HepG2 (cell line): ENCODE measurements around the gene PDK3. TPM values are rescaled to one million over a fixed set of nuclear protein-coding genes. Genes with fewer than 3 reads are reported as not detected.

ENCODE experiments used
- ATAC-seq: fragments of 200-7000 bp; cut with Tn5 transposase; 3 replicates; pipeline ENCODE4 v1.9.1; 2020; ENCODE audit warnings: mild to moderate bottlenecking, moderate library complexity
- BruUV-seq: library from RNA; stranded (reverse); fragments of 400-500 nt; replicated peaks from 2 replicates; lab custom pipeline; 2021; lab: Mats Ljungman, UMichigan
- CTCF ChIA-PET: fragments of 300-600 bp; formaldehyde crosslinking; extraction: SDS; loops from one replicate; lab custom pipeline; 2021; ENCODE audit warnings: low total read pairs, inconsistent platforms, low intra/inter-chr PET ratio; lab: Yijun Ruan, JAX
- POLR2A ChIA-PET: fragments of 350-600 bp; sonication (Branson Sonifier 250); formaldehyde crosslinking; loops from one replicate; lab custom pipeline; 2020; ENCODE audit warnings: antibody characterized with exemption, inconsistent platforms; lab: Yijun Ruan, JAX
- DNase-seq: peaks from one replicate; pipeline ENCODE4 v3.0.0-alpha.2; 2015; ENCODE audit warnings: low spot score
- FAIRE-seq: peaks from 3 replicates; lab custom pipeline; 2011; peaks lifted over from hg19 to GRCh38; lab: Jason Lieb, UNC
- H2AFZ ChIP-seq: one replicate; pipeline ENCODE4 v1.6.1; 2011; ENCODE audit warnings: low read length, inconsistent platforms
- H3K27ac ChIP-seq: fragments of 300-600 bp; 3 replicates; pipeline ENCODE4 v1.8.0; 2011; ENCODE audit warnings: mixed run types, mild to moderate bottlenecking, mixed read lengths, low read length, inconsistent platforms; ENCODE audit not compliant: insufficient read depth; ENCODE audit errors: extremely low read length
- H3K27me3 ChIP-seq, 2 experiments: fragments of 200-600 bp in 1 of 2; 2 replicates in 1 of 2; 3 replicates in 1 of 2; pipeline versions ENCODE4 v1.6.0 to v1.8.0; 2011; ENCODE audit warnings: low read length in 2 of 2, mild to moderate bottlenecking in 2 of 2, moderate library complexity in 2 of 2, inconsistent platforms in 1 of 2; ENCODE audit not compliant: insufficient read depth in 2 of 2, control insufficient read depth in 1 of 2
- H3K36me3 ChIP-seq, 2 experiments: fragments of 200-600 bp in 1 of 2; replicated peaks in 1 of 2; 2 replicates in 1 of 2; 3 replicates in 1 of 2; pipeline versions ENCODE4 v1.5.1 to v1.8.0; 2011; ENCODE audit warnings: low read length in 2 of 2, inconsistent platforms in 1 of 2; ENCODE audit not compliant: insufficient read depth in 2 of 2, control insufficient read depth in 1 of 2
- H3K4me1 ChIP-seq: 2 replicates; pipeline ENCODE4 v1.5.1; 2012; ENCODE audit warnings: low read length, inconsistent platforms; ENCODE audit not compliant: insufficient read depth
- H3K4me2 ChIP-seq: 2 replicates; pipeline ENCODE4 v1.6.0; 2011; ENCODE audit warnings: low read depth, low read length, inconsistent platforms
- H3K4me3 ChIP-seq, 3 experiments: fragments of 200-600 bp in 1 of 3; sonication (generic), shearing (Covaris generic) in 1 of 3; replicated peaks in 1 of 3; 2 replicates each; pipeline ENCODE4 v1.5.1; 2011 to 2016; ENCODE audit warnings: low read length in 3 of 3, inconsistent platforms in 2 of 3, low read depth in 2 of 3, mild to moderate bottlenecking in 2 of 3, control low read depth in 1 of 3, mixed read lengths in 1 of 3; ENCODE audit not compliant: insufficient read depth in 1 of 3
- H3K79me2 ChIP-seq: one replicate; pipeline ENCODE4 v1.6.1; 2011; ENCODE audit warnings: low read length, inconsistent platforms; ENCODE audit not compliant: insufficient read depth
- H3K9ac ChIP-seq: 2 replicates; pipeline ENCODE4 v1.6.0; 2011; ENCODE audit warnings: mild to moderate bottlenecking, low read depth, low read length, inconsistent platforms; ENCODE audit not compliant: insufficient read depth
- H3K9me3 ChIP-seq: 2 replicates; pipeline ENCODE4 v1.5.1; 2012; ENCODE audit warnings: mild to moderate bottlenecking, low read length
- H4K20me1 ChIP-seq: 2 replicates; pipeline ENCODE4 v1.6.0; 2011; ENCODE audit warnings: inconsistent platforms, mild to moderate bottlenecking, low read length, moderate library complexity; ENCODE audit not compliant: insufficient read depth
- CBX2 ChIP-seq, 2 experiments: fragments of 200-600 bp in 1 of 2; sonication (generic); formaldehyde crosslinking in 1 of 2; IDR thresholded peaks; 2 replicates each; pipeline versions ENCODE4 v1.7.0 to v1.8.1; 2018 to 2022; ENCODE audit warnings: low read depth in 2 of 2, low read length in 1 of 2, mild to moderate bottlenecking in 1 of 2, missing genetic modification reagents in 1 of 2
- FOXM1 ChIP-seq: sonication (generic); formaldehyde crosslinking; IDR thresholded peaks from 2 replicates; pipeline ENCODE4 v1.5.0; 2020; ENCODE audit warnings: missing genetic modification reagents
- HDAC1 ChIP-seq: sonication (generic); formaldehyde crosslinking; IDR thresholded peaks from 2 replicates; pipeline ENCODE4 v1.5.1; 2020; ENCODE audit warnings: mild to moderate bottlenecking, missing genetic modification reagents
- KDM2A ChIP-seq: sonication (generic); formaldehyde crosslinking; IDR thresholded peaks from 2 replicates; pipeline ENCODE4 v1.4.0; 2020; ENCODE audit warnings: low read depth, missing genetic modification reagents, borderline replicate concordance
- MIER3 ChIP-seq: IDR thresholded peaks from 2 replicates; pipeline ENCODE4 v1.6.1; 2016; ENCODE audit warnings: missing compliant biosample characterization, borderline replicate concordance
- MYNN ChIP-seq: sonication (generic); formaldehyde crosslinking; IDR thresholded peaks from 2 replicates; pipeline ENCODE4 v1.4.0; 2020; ENCODE audit warnings: mild to moderate bottlenecking, low read depth, missing genetic modification reagents
- POGK ChIP-seq: sonication (generic); formaldehyde crosslinking; conservative IDR thresholded peaks from 2 replicates; pipeline ENCODE4 v1.8.0; 2022; ENCODE audit warnings: mild to moderate bottlenecking, moderate library complexity, missing genetic modification reagents
- SAP130 ChIP-seq: IDR thresholded peaks from 2 replicates; pipeline ENCODE4 v1.6.1; 2016; ENCODE audit warnings: low read depth
- SNAI1 ChIP-seq: sonication (generic); formaldehyde crosslinking; IDR thresholded peaks from 2 replicates; pipeline ENCODE4 v1.5.0; 2020; ENCODE audit warnings: mild to moderate bottlenecking, missing genetic modification reagents, borderline replicate concordance
- YEATS4 ChIP-seq: sonication (generic); formaldehyde crosslinking; IDR thresholded peaks from 2 replicates; pipeline ENCODE4 v1.4.0; 2020; ENCODE audit warnings: missing genetic modification reagents, borderline replicate concordance
- ZFP41 ChIP-seq: sonication (generic); formaldehyde crosslinking; IDR thresholded peaks from 2 replicates; pipeline ENCODE4 v1.4.0; 2020; ENCODE audit warnings: mild to moderate bottlenecking, missing genetic modification reagents, borderline replicate concordance
- ZSCAN22 ChIP-seq: sonication (generic); formaldehyde crosslinking; IDR thresholded peaks from 2 replicates; pipeline ENCODE4 v1.4.0; 2020; ENCODE audit warnings: mild to moderate bottlenecking, missing genetic modification reagents
- ZSCAN9 ChIP-seq: IDR thresholded peaks from 2 replicates; pipeline ENCODE4 v1.6.1; 2016; ENCODE audit warnings: borderline replicate concordance
- WGBS: methylation state at CpG from one replicate; pipeline ENCODE4 v1.1.6; 2017; ENCODE audit warnings: low lambda C conversion rate; 5-methylcytosine and 5-hydroxymethylcytosine counted together
- in situ Hi-C: cut with HindIII; loops from 2 replicates; pipeline ENCODE4 v1.10.0; 2017; ENCODE audit warnings: low pct_unique_long_range_greater_than_20kb; ENCODE audit not compliant: extremely low pct_ligation_motif_present
- intact Hi-C: fragments of 100-400 bp; cut with micrococcal nuclease; formaldehyde crosslinking; loops from one replicate; pipeline ENCODE4 v1.10.0; 2022; ENCODE audit not compliant: unreplicated experiment
- polyA plus RNA-seq, 8 experiments: library from polyadenylated mRNA; depleted of rRNA in 3 of 8; stranded (reverse) in 7 of 8; unstranded in 1 of 8; fragments of >200 nt; fragmentation: Illumina TruSeq in 4 of 8; extraction: Trizol in 4 of 8; gene quantifications; 2 replicates each; pipeline versions ENCODE4 v1.2.1 to v1.2.3, GENCODE V29; 2011 to 2016; ENCODE audit warnings: low read depth in 4 of 8, missing spikeins in 1 of 8, mixed read lengths in 1 of 8; ENCODE audit not compliant: insufficient read depth in 1 of 8
- total RNA-seq, 5 experiments: library from RNA; depleted of rRNA; stranded (reverse); fragments of >200 nt; fragmentation: Illumina TruSeq; extraction: Trizol; gene quantifications; 2 replicates each; pipeline ENCODE4 v1.2.3, GENCODE V29; 2016; ENCODE audit warnings: low read depth in 1 of 5
- TF ChIP-seq, protein P1 (sequence below): IDR thresholded peaks from 2 replicates; pipeline ENCODE4 v1.6.1; 2016; ENCODE audit warnings: control low read depth
- TF ChIP-seq, protein P2 (sequence below): sonication (generic); formaldehyde crosslinking; IDR thresholded peaks from 2 replicates; pipeline ENCODE4 v1.4.0; 2020; ENCODE audit warnings: mild to moderate bottlenecking, missing genetic modification reagents
- TF ChIP-seq, protein P3 (sequence below): IDR thresholded peaks from 2 replicates; pipeline ENCODE4 v1.6.1; 2012; ENCODE audit warnings: inconsistent platforms
- TF ChIP-seq, protein P4 (sequence below): sonication (generic); formaldehyde crosslinking; IDR thresholded peaks from 2 replicates; pipeline ENCODE4 v1.4.0; 2020; ENCODE audit warnings: low read depth, missing genetic modification reagents

The PDK3 gene
- total and polyA plus RNA-seq, 2 of the 13 experiments (the other 11 are each of a cell fraction or from before 2014, with no cell fraction given), result 9.1 to 10.5 TPM

GRCh38 chrX:24506082-24506481 lies 41.0 kb downstream of the PDK3 start:
- DNase-seq, result no peak
- TF ChIP-seq, protein P1, sequence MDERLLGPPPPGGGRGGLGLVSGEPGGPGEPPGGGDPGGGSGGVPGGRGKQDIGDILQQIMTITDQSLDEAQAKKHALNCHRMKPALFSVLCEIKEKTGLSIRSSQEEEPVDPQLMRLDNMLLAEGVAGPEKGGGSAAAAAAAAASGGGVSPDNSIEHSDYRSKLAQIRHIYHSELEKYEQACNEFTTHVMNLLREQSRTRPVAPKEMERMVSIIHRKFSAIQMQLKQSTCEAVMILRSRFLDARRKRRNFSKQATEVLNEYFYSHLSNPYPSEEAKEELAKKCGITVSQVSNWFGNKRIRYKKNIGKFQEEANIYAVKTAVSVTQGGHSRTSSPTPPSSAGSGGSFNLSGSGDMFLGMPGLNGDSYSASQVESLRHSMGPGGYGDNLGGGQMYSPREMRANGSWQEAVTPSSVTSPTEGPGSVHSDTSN, result no peak
- TF ChIP-seq MIER3 (no peak), HDAC1 (CRISPR knock-in tag) (no peak), SNAI1 (CRISPR knock-in tag) (no peak), KDM2A (CRISPR knock-in tag) (no peak), SAP130 (no peak), MYNN (no peak), POGK (CRISPR knock-in tag) (no peak), CBX2 (IDR thresholded peaks at IDR 0.05; ENCODE audit: low read depth, low read length) (no peak), CBX2 (CRISPR knock-in tag; IDR thresholded peaks at IDR 0.05; ENCODE audit: low read depth) (no peak), YEATS4 (no peak), FOXM1 (CRISPR knock-in tag) (no peak), ZSCAN9 (CRISPR knock-in tag) (no peak), ZFP41 (CRISPR knock-in tag) (no peak), ZSCAN22 (CRISPR knock-in tag) (no peak)
- TF ChIP-seq, protein P2, sequence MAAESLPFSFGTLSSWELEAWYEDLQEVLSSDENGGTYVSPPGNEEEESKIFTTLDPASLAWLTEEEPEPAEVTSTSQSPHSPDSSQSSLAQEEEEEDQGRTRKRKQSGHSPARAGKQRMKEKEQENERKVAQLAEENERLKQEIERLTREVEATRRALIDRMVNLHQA (CRISPR knock-in tag), result no peak
- TF ChIP-seq, protein P3, sequence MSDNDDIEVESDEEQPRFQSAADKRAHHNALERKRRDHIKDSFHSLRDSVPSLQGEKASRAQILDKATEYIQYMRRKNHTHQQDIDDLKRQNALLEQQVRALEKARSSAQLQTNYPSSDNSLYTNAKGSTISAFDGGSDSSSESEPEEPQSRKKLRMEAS, result no peak
- TF ChIP-seq, protein P4, sequence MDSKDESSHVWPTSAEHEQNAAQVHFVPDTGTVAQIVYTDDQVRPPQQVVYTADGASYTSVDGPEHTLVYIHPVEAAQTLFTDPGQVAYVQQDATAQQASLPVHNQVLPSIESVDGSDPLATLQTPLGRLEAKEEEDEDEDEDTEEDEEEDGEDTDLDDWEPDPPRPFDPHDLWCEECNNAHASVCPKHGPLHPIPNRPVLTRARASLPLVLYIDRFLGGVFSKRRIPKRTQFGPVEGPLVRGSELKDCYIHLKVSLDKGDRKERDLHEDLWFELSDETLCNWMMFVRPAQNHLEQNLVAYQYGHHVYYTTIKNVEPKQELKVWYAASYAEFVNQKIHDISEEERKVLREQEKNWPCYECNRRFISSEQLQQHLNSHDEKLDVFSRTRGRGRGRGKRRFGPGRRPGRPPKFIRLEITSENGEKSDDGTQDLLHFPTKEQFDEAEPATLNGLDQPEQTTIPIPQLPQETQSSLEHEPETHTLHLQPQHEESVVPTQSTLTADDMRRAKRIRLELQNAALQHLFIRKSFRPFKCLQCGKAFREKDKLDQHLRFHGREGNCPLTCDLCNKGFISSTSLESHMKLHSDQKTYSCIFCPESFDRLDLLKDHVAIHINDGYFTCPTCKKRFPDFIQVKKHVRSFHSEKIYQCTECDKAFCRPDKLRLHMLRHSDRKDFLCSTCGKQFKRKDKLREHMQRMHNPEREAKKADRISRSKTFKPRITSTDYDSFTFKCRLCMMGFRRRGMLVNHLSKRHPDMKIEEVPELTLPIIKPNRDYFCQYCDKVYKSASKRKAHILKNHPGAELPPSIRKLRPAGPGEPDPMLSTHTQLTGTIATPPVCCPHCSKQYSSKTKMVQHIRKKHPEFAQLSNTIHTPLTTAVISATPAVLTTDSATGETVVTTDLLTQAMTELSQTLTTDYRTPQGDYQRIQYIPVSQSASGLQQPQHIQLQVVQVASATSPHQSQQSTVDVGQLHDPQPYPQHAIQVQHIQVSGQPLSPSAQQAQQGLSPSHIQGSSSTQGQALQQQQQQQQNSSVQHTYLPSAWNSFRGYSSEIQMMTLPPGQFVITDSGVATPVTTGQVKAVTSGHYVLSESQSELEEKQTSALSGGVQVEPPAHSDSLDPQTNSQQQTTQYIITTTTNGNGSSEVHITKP (CRISPR knock-in tag), result no peak

More at GRCh38 chrX:24506082-24506481, 41.0 kb downstream of the PDK3 start:
- in situ Hi-C loops (no loop called here), intact Hi-C loops (no loop called here)
- no peaks in the 10 kb centered on the region for H4K20me1 ChIP-seq
- H3K27me3 ChIP-seq, result no peaks in the 10 kb centered on the region
- ChIA-PET CTCF (no interaction called here), POLR2A (no interaction called here)
- H3K27ac ChIP-seq, result no peak overlapping the region
- H3K9ac ChIP-seq, result no peak overlapping the region
- no peaks in the 10 kb centered on the region for H3K4me1 ChIP-seq
- no peaks in the 10 kb centered on the region for H3K79me2 ChIP-seq
- no peaks in the 10 kb centered on the region for H3K9me3 ChIP-seq
- no peak overlapping the region for H3K4me2 ChIP-seq
- 80% methylated on average over 1 of the region's 1 CpG for WGBS
- no TSS peak for BruUV-seq
- no peak for FAIRE-seq
- no peak for ATAC-seq
- H3K36me3 ChIP-seq, result no peaks in the 10 kb centered on the region
- H3K4me3 ChIP-seq, result no peak overlapping the region
- no peak overlapping the region for H2AFZ ChIP-seq
